GM18873 (cell line): Measurements from ENCODE around the gene TSPAN32.

Experiments
- ATAC-seq: cut with Tn5 transposase; IDR thresholded peaks from one replicate; pipeline ENCODE4 v1.9.1; 2021; ENCODE audit warnings: mild to moderate bottlenecking, moderate library complexity, moderate number of reproducible peaks; ENCODE audit not compliant: unreplicated experiment, low FRiP score

TSPAN32 gene

GRCh38 chr11:2302306-2302895, 588 bp downstream of the TSPAN32 start:
- no peak for ATAC-seq

GRCh38 chr11:2302896-2303626, 1.2 kb downstream of the TSPAN32 start:
- ATAC-seq, result no peak

GRCh38 chr11:2303627-2304505, 2.1 kb downstream of the TSPAN32 start:
- ATAC-seq, result no peak

GRCh38 chr11:2304506-2305139, 2.8 kb downstream of the TSPAN32 start:
- no peak for ATAC-seq

GRCh38 chr11:2305140-2305778, 3.4 kb downstream of the TSPAN32 start:
- no peak for ATAC-seq

GRCh38 chr11:2305788-2306451, 4.1 kb downstream of the TSPAN32 start:
- ATAC-seq, result no peak

- ATAC-seq, result no peak
These were observed 4.6 kb downstream of the TSPAN32 start for GRCh38 chr11:2306452-2306823.

GRCh38 chr11:2306877-2307500, 5.2 kb downstream of the TSPAN32 start:
- ATAC-seq, result no peak

- ATAC-seq, result no peak
These were observed 5.9 kb downstream of the TSPAN32 start for GRCh38 chr11:2307501-2308331.

- no peak for ATAC-seq
These were observed 6.9 kb downstream of the TSPAN32 start for GRCh38 chr11:2308713-2309112.

- no peak for ATAC-seq
These were observed 7.6 kb downstream of the TSPAN32 start for GRCh38 chr11:2309251-2310072.

- ATAC-seq, result no peak
These were observed 8.4 kb downstream of the TSPAN32 start for GRCh38 chr11:2310073-2310785.

GRCh38 chr11:2310786-2311352, 9.1 kb downstream of the TSPAN32 start:
- no peak for ATAC-seq

- ATAC-seq, result no peak
These were observed 9.7 kb downstream of the TSPAN32 start for GRCh38 chr11:2311353-2312133.

GRCh38 chr11:2312232-2313042, 10.6 kb downstream of the TSPAN32 start:
- ATAC-seq, result no peak
